ENCODE measurements around the gene YTHDF1.

DNA sequence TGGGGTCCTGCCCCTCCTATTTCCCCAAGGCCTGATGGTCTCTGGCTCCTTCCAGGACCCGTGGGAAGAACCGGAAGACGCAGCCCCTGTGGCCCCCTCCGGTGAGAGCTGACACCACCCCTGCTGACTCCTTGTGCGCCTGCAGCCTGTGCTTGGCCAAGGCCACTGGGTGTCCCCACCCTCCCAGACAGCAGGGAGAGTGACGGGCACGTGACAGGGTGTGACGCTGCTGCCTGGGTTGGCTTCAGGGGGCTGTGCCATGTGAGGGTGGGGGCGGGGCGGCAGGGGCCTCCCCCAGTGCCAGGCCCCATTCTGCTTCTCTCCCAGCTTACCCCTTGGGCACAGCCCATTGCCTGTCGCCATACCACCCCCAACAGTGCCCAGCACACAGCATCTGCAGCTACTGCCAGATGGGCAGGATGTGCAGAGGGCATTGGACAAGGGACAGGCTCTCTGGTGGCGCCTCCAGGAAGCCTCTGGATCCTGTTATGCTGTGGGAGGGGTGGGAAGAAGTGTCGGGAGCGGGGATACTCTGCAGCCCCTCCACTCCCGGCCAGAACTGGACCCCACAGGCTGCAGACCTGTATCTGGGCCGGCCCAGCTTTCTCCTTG, 22.7 kb upstream of the YTHDF1 start:
- TF ChIP-seq, protein P1, sequence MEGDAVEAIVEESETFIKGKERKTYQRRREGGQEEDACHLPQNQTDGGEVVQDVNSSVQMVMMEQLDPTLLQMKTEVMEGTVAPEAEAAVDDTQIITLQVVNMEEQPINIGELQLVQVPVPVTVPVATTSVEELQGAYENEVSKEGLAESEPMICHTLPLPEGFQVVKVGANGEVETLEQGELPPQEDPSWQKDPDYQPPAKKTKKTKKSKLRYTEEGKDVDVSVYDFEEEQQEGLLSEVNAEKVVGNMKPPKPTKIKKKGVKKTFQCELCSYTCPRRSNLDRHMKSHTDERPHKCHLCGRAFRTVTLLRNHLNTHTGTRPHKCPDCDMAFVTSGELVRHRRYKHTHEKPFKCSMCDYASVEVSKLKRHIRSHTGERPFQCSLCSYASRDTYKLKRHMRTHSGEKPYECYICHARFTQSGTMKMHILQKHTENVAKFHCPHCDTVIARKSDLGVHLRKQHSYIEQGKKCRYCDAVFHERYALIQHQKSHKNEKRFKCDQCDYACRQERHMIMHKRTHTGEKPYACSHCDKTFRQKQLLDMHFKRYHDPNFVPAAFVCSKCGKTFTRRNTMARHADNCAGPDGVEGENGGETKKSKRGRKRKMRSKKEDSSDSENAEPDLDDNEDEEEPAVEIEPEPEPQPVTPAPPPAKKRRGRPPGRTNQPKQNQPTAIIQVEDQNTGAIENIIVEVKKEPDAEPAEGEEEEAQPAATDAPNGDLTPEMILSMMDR (IDR thresholded peaks at IDR 0.05; ENCODE audit: poor library complexity, severe bottlenecking), result no peak
- no peak for TF ChIP-seq MXI1 (conservative IDR thresholded peaks at IDR 0.05; ENCODE audit: poor library complexity, severe bottlenecking)
- TF ChIP-seq EP300 (conservative IDR thresholded peaks at IDR 0.05; ENCODE audit: poor library complexity, severe bottlenecking), result no peak

Measured in neural cell (in vitro differentiated cells).